Left forelimb (tissue), 1 donor: ENCODE measurements around the gene CHPF2.

Experiments
- DNase-seq: peaks from one replicate; pipeline ENCODE4 v3.0.0-alpha.2; 2018; ENCODE audit warnings: low spot score

The CHPF2 gene

GRCh38 chr7:151235091-151235787 lies 3.0 kb downstream of the CHPF2 start:
- no peak for DNase-seq

GRCh38 chr7:151236406-151236805 lies 4.1 kb downstream of the CHPF2 start:
- no peak for DNase-seq

GRCh38 chr7:151237244-151238189 lies 5.2 kb downstream of the CHPF2 start:
- DNase-seq, result no peak

GRCh38 chr7:151238190-151238810 lies 6.0 kb downstream of the CHPF2 start:
- DNase-seq, result no peak

GRCh38 chr7:151238924-151239836 lies 6.9 kb downstream of the CHPF2 start:
- DNase-seq, result no peak

GRCh38 chr7:151239837-151240459 lies 7.7 kb downstream of the CHPF2 start:
- DNase-seq, result no peak

- no peak for DNase-seq
These were observed 8.3 kb downstream of the CHPF2 start for GRCh38 chr7:151240536-151240935.

GRCh38 chr7:151240942-151241754 lies 8.9 kb downstream of the CHPF2 start:
- no peak for DNase-seq

- DNase-seq, result no peak
These were observed 9.4 kb downstream of the CHPF2 start for GRCh38 chr7:151241755-151242096.

GRCh38 chr7:151242159-151243044 lies 10.1 kb downstream of the CHPF2 start:
- DNase-seq, result no peak

GRCh38 chr7:151243045-151243349 lies 10.7 kb downstream of the CHPF2 start:
- no peak for DNase-seq

- no peak for DNase-seq
These were observed 11.3 kb downstream of the CHPF2 start for GRCh38 chr7:151243408-151244195.

- no peak for DNase-seq
These were observed 12.0 kb downstream of the CHPF2 start for GRCh38 chr7:151244196-151244840.

- no peak for DNase-seq
These were observed 12.6 kb downstream of the CHPF2 start for GRCh38 chr7:151244841-151245346.

GRCh38 chr7:151245360-151246101 lies 13.2 kb downstream of the CHPF2 start:
- DNase-seq, result no peak

- no peak for DNase-seq
These were observed 14.0 kb downstream of the CHPF2 start for GRCh38 chr7:151246102-151246850.
